Naive thymus-derived CD4-positive, alpha-beta T cell (primary cell): ENCODE measurements around the gene HGFAC. TPM values are rescaled to one million over a fixed set of nuclear protein-coding genes. Genes with fewer than 3 reads are reported as not detected.

Source experiments
- ATAC-seq: fragments of 150-1000 bp; cut with Tn5 transposase; 2 replicates; pipeline ENCODE4 v1.10.0; 2021; ENCODE audit warnings: mild to moderate bottlenecking, moderate library complexity
- CTCF ChIA-PET: fragments of 350-600 bp; sonication (Branson Sonifier 250); formaldehyde crosslinking; loops from one replicate; lab custom pipeline; 2021; ENCODE audit warnings: antibody characterized with exemption; lab: Charles Lee
- POLR2A ChIA-PET: fragments of 350-600 bp; sonication (Branson Sonifier 250); formaldehyde crosslinking; loops from one replicate; lab custom pipeline; 2021; ENCODE audit warnings: antibody characterized with exemption, inconsistent platforms; lab: Charles Lee
- DNase-seq, 9 donors: peaks; one replicate each; pipeline versions ENCODE4 v3.0.0 to v3.0.0-alpha.2; 2020 to 2022; ENCODE audit warnings: mixed read lengths in 1 of 9
- H3K27ac ChIP-seq: one replicate; pipeline ENCODE4 v1.7.0; 2013; ENCODE audit warnings: mild to moderate bottlenecking, low read depth, low read length, moderate library complexity
- H3K27me3 ChIP-seq, 2 donors: one replicate each; pipeline ENCODE4 v1.7.0; 2013; ENCODE audit warnings: low read length in 2 of 2, mild to moderate bottlenecking in 2 of 2, moderate library complexity in 2 of 2; ENCODE audit not compliant: control insufficient read depth in 2 of 2, insufficient read depth in 2 of 2
- H3K36me3 ChIP-seq, 3 experiments: 1 replicate in 2 of 3; 2 replicates in 1 of 3; pipeline ENCODE4 v1.7.0; 2013; ENCODE audit warnings: low read length in 3 of 3, mild to moderate bottlenecking in 3 of 3, moderate library complexity in 1 of 3; ENCODE audit not compliant: insufficient read depth in 3 of 3, control insufficient read depth in 2 of 3
- H3K4me1 ChIP-seq, 2 donors: one replicate each; pipeline ENCODE4 v1.7.0; 2013; ENCODE audit warnings: low read length in 2 of 2, mild to moderate bottlenecking in 2 of 2, moderate library complexity in 1 of 2; ENCODE audit not compliant: control insufficient read depth in 2 of 2, insufficient read depth in 2 of 2
- H3K4me3 ChIP-seq: 2 replicates; pipeline ENCODE4 v1.7.0; 2013; ENCODE audit warnings: mild to moderate bottlenecking, low read length
- H3K9me3 ChIP-seq, 3 experiments: 1 replicate in 2 of 3; 2 replicates in 1 of 3; pipeline ENCODE4 v1.7.0; 2013; ENCODE audit warnings: low read length in 3 of 3; ENCODE audit not compliant: control insufficient read depth in 2 of 3
- H3K27ac Mint-ChIP-seq, 9 donors: one replicate each; pipeline ENCODE4 v1.8.0; 2020 to 2022; ENCODE audit warnings: mixed read lengths in 9 of 9, mild to moderate bottlenecking in 8 of 9, moderate library complexity in 5 of 9, inconsistent platforms in 2 of 9
- H3K27me3 Mint-ChIP-seq, 5 donors: one replicate each; pipeline ENCODE4 v1.8.0; 2021 to 2022; ENCODE audit warnings: mixed read lengths in 5 of 5, mild to moderate bottlenecking in 1 of 5
- H3K36me3 Mint-ChIP-seq, 5 donors: one replicate each; pipeline ENCODE4 v1.8.0; 2020 to 2022; ENCODE audit warnings: mixed read lengths in 5 of 5, mild to moderate bottlenecking in 3 of 5, inconsistent platforms in 1 of 5
- H3K4me1 Mint-ChIP-seq, 7 donors: one replicate each; pipeline ENCODE4 v1.8.0; 2020 to 2022; ENCODE audit warnings: mixed read lengths in 7 of 7, mild to moderate bottlenecking in 3 of 7, inconsistent platforms in 1 of 7
- H3K4me3 Mint-ChIP-seq, 10 donors: one replicate each; pipeline ENCODE4 v1.8.0; 2020 to 2022; ENCODE audit warnings: mild to moderate bottlenecking in 10 of 10, mixed read lengths in 10 of 10, moderate library complexity in 6 of 10, inconsistent platforms in 2 of 10
- H3K9me3 Mint-ChIP-seq, 11 donors: one replicate each; pipeline ENCODE4 v1.8.0; 2020 to 2022; ENCODE audit warnings: mixed read lengths in 11 of 11, mild to moderate bottlenecking in 4 of 11, inconsistent platforms in 1 of 11, moderate library complexity in 1 of 11
- intact Hi-C, 2 donors: fragments of 100-400 bp; cut with micrococcal nuclease; formaldehyde crosslinking; loops; one replicate each; pipeline ENCODE4 v1.15.1; 2023
- polyA plus RNA-seq, 2 donors: library from polyadenylated mRNA; unstranded; fragments of 300-500 nt; fragmentation: Illumina TruSeq; gene quantifications; one replicate each; pipeline ENCODE4 v1.2.3, GENCODE V29; 2021
- total RNA-seq, 6 experiments: library from RNA in 5 of 6; stranded (reverse) in 5 of 6; gene quantifications; 1 replicate in 5 of 6; 2 replicates in 1 of 6; pipeline ENCODE4 v1.2.3 and lab custom pipeline; 2021 to 2026

Gene HGFAC
- total and polyA plus RNA-seq, 7 experiments from 2014 or later, result 0.54 to 0.82 TPM; not detected in 5

GRCh38 chr4:3436798-3437581, 4.8 kb upstream of the HGFAC start:
- CTCF ChIA-PET, result no interaction called here
- no peak overlapping the region for H3K27ac ChIP-seq
- no peaks in the 10 kb centered on the region for H3K36me3 ChIP-seq
- peak; percentile 39 for ATAC-seq
- H3K36me3 Mint-ChIP-seq, result no peaks in the 10 kb centered on the region
- H3K4me1 ChIP-seq, result no peaks in the 10 kb centered on the region
- H3K4me3 Mint-ChIP-seq, result no peak overlapping the region
- H3K9me3 ChIP-seq, result no peaks in the 10 kb centered on the region
- H3K4me3 ChIP-seq, result no peak overlapping the region
- no peak for DNase-seq
- intact Hi-C loops, result no loop called here
- H3K27ac Mint-ChIP-seq, result no peak overlapping the region
- no peaks in the 10 kb centered on the region for H3K27me3 ChIP-seq
- no peaks in the 10 kb centered on the region for H3K27me3 Mint-ChIP-seq
- POLR2A ChIA-PET, result no interaction called here
- H3K9me3 Mint-ChIP-seq, result no peaks in the 10 kb centered on the region
- H3K4me1 Mint-ChIP-seq, result no peaks in the 10 kb centered on the region

GRCh38 chr4:3437582-3437936, 4.2 kb upstream of the HGFAC start:
- Mint-ChIP-seq H3K4me3 (no peak overlapping the region), H3K9me3 (no peaks in the 10 kb centered on the region), H3K27me3 (no peaks in the 10 kb centered on the region), H3K4me1 (no peaks in the 10 kb centered on the region), H3K36me3 (no peaks in the 10 kb centered on the region), H3K27ac (no peak overlapping the region)
- H3K27ac ChIP-seq, result no peak overlapping the region
- no peak overlapping the region for H3K4me3 ChIP-seq
- ChIA-PET POLR2A (no interaction called here), CTCF (no interaction called here)
- intact Hi-C loops, result no loop called here
- DNase-seq (no peak), ATAC-seq (no peak)
- no peaks in the 10 kb centered on the region for H3K27me3 ChIP-seq
- no peaks in the 10 kb centered on the region for H3K4me1 ChIP-seq
- no peaks in the 10 kb centered on the region for H3K36me3 ChIP-seq
- no peaks in the 10 kb centered on the region for H3K9me3 ChIP-seq

GRCh38 chr4:3437998-3438846, 3.5 kb upstream of the HGFAC start:
- ChIA-PET POLR2A (no interaction called here), CTCF (no interaction called here)
- Mint-ChIP-seq H3K4me1 (no peaks in the 10 kb centered on the region), H3K27ac (no peak overlapping the region), H3K36me3 (no peaks in the 10 kb centered on the region), H3K4me3 (no peak overlapping the region), H3K27me3 (no peaks in the 10 kb centered on the region), H3K9me3 (no peaks in the 10 kb centered on the region)
- no peak overlapping the region for H3K4me3 ChIP-seq
- intact Hi-C loops, result no loop called here
- DNase-seq (no peak), ATAC-seq (no peak)
- no peaks in the 10 kb centered on the region for H3K9me3 ChIP-seq
- no peaks in the 10 kb centered on the region for H3K36me3 ChIP-seq
- no peaks in the 10 kb centered on the region for H3K27me3 ChIP-seq
- H3K27ac ChIP-seq, result no peak overlapping the region
- H3K4me1 ChIP-seq, result peaks cover 0 to 2% of the 10 kb centered on the region in 2 donors

DNA sequence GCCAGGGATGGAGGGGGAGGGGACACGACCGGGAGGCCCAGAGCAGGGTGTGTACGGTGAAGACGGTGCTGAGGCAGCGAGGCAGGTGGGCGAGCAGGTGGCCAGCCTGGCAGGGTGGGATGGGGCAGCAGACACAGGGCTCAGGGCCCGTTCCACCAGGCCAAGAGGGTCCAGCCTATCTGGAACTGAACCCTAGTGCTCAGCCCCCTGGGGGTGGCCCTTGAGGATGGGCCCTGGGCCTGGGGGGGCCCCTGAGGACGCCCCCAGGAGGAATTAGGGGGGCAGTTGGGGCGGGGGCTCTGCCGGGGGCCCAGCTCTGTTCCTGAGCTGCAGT, 3.0 kb upstream of the HGFAC start:
- Mint-ChIP-seq H3K27ac (no peak overlapping the region), H3K27me3 (no peaks in the 10 kb centered on the region), H3K36me3 (no peaks in the 10 kb centered on the region), H3K9me3 (no peaks in the 10 kb centered on the region), H3K4me1 (no peaks in the 10 kb centered on the region), H3K4me3 (no peak overlapping the region)
- no peak for DNase-seq
- Histone ChIP-seq H3K27me3 (no peaks in the 10 kb centered on the region), H3K36me3 (no peaks in the 10 kb centered on the region), H3K4me3 (no peak overlapping the region), H3K4me1 (peaks cover 0 to 7% of the 10 kb centered on the region in 2 donors), H3K27ac (no peak overlapping the region), H3K9me3 (no peaks in the 10 kb centered on the region)
- POLR2A ChIA-PET, result no interaction called here
- CTCF ChIA-PET, result no interaction called here
- no peak for ATAC-seq
- intact Hi-C loops, result no loop called here

- H3K36me3 ChIP-seq, result no peaks in the 10 kb centered on the region
- no peaks in the 10 kb centered on the region for H3K4me1 Mint-ChIP-seq
- no peak overlapping the region for H3K27ac Mint-ChIP-seq
- intact Hi-C loops, result no loop called here
- no peaks in the 10 kb centered on the region for H3K27me3 ChIP-seq
- H3K36me3 Mint-ChIP-seq, result no peaks in the 10 kb centered on the region
- no peaks in the 10 kb centered on the region for H3K9me3 Mint-ChIP-seq
- no peaks in the 10 kb centered on the region for H3K27me3 Mint-ChIP-seq
- ATAC-seq (no peak), DNase-seq (no peak)
- H3K4me1 ChIP-seq, result peaks cover 0 to 7% of the 10 kb centered on the region in 2 donors
- H3K4me3 ChIP-seq, result no peak overlapping the region
- H3K4me3 Mint-ChIP-seq, result no peak overlapping the region
- CTCF ChIA-PET, result no interaction called here
- POLR2A ChIA-PET, result no interaction called here
- no peaks in the 10 kb centered on the region for H3K9me3 ChIP-seq
- no peak overlapping the region for H3K27ac ChIP-seq
Observed at GRCh38 chr4:3439391-3439790, 2.4 kb upstream of the HGFAC start.

GRCh38 chr4:3440011-3440410, 1.8 kb upstream of the HGFAC start:
- H3K4me1 ChIP-seq, result peaks cover 0 to 7% of the 10 kb centered on the region in 2 donors
- H3K4me3 Mint-ChIP-seq, result no peak overlapping the region
- ATAC-seq (no peak), DNase-seq (no peak)
- H3K4me3 ChIP-seq, result no peak overlapping the region
- H3K36me3 ChIP-seq, result no peaks in the 10 kb centered on the region
- no peaks in the 10 kb centered on the region for H3K27me3 Mint-ChIP-seq
- no peaks in the 10 kb centered on the region for H3K9me3 Mint-ChIP-seq
- CTCF ChIA-PET, result interaction anchor here (3.0 kb wide), 1 partner anchor 246 kb away, joined by 14 read pairs; no protein-coding TSS in a partner anchor
- H3K27ac ChIP-seq, result no peak overlapping the region
- intact Hi-C loops, result loop anchor here in 1 of 2 donors (5.0 kb wide), 1 partner anchor 138 kb away; no protein-coding TSS in a partner anchor
- no peaks in the 10 kb centered on the region for H3K27me3 ChIP-seq
- H3K36me3 Mint-ChIP-seq, result no peaks in the 10 kb centered on the region
- H3K9me3 ChIP-seq, result no peaks in the 10 kb centered on the region
- POLR2A ChIA-PET, result no interaction called here
- no peak overlapping the region for H3K27ac Mint-ChIP-seq
- no peaks in the 10 kb centered on the region for H3K4me1 Mint-ChIP-seq
